Lung (tissue), 12 donors: ENCODE results near the gene OR4B1. TPM values are rescaled to one million over a fixed set of nuclear protein-coding genes. Genes with fewer than 3 reads are reported as not detected.

Experiments used
- ATAC-seq: fragments of 200-7000 bp; cut with Tn5 transposase; one replicate; pipeline ENCODE4 v1.9.1; 2020; ENCODE audit warnings: moderate number of reproducible peaks; ENCODE audit not compliant: insufficient read depth, low FRiP score
- DNase-seq, 3 donors: peaks; one replicate each; pipeline ENCODE4 v3.0.0-alpha.2; 2013 to 2017
- H3K27ac ChIP-seq, 2 donors: one replicate each; pipeline ENCODE4 v1.5.1; 2013; ENCODE audit warnings: mild to moderate bottlenecking in 2 of 2, moderate library complexity in 2 of 2, control low read depth in 1 of 2, inconsistent platforms in 1 of 2, low read depth in 1 of 2, low read length in 1 of 2
- H3K27me3 ChIP-seq, 3 donors: one replicate each; pipeline ENCODE4 v1.5.1; 2013; ENCODE audit warnings: low read length in 2 of 3; ENCODE audit not compliant: control insufficient read depth in 3 of 3, insufficient read depth in 3 of 3
- H3K36me3 ChIP-seq, 4 donors: one replicate each; pipeline ENCODE4 v1.5.1; 2013; ENCODE audit warnings: low read length in 4 of 4, mild to moderate bottlenecking in 1 of 4, moderate library complexity in 1 of 4; ENCODE audit not compliant: control insufficient read depth in 4 of 4, insufficient read depth in 4 of 4
- H3K4me1 ChIP-seq, 5 donors: one replicate each; pipeline ENCODE4 v1.5.1; 2013; ENCODE audit warnings: low read length in 5 of 5, mild to moderate bottlenecking in 2 of 5, moderate library complexity in 1 of 5; ENCODE audit not compliant: control insufficient read depth in 5 of 5, insufficient read depth in 5 of 5
- H3K4me3 ChIP-seq: one replicate; pipeline ENCODE4 v1.5.1; 2013; ENCODE audit warnings: mild to moderate bottlenecking, control low read depth, moderate library complexity
- H3K9ac ChIP-seq, 2 donors: one replicate each; pipeline ENCODE4 v1.5.1; 2013; ENCODE audit warnings: low read length in 2 of 2, control low read depth in 1 of 2; ENCODE audit not compliant: insufficient read depth in 1 of 2
- H3K9me3 ChIP-seq, 4 donors: one replicate each; pipeline ENCODE4 v1.5.1; 2013; ENCODE audit warnings: low read length in 3 of 4, mild to moderate bottlenecking in 1 of 4, moderate library complexity in 1 of 4; ENCODE audit not compliant: control insufficient read depth in 4 of 4, insufficient read depth in 3 of 4
- WGBS, 2 donors: extraction: QIAGEN DNeasy Blood & Tissue Kit; methylation state at CpG; one replicate each; pipeline ENCODE4 v1.1.7; 2013; 5-methylcytosine and 5-hydroxymethylcytosine counted together
- polyA plus RNA-seq, 2 donors: library from polyadenylated mRNA; stranded (reverse); fragments of 200-250 nt; gene quantifications; one replicate each; pipeline ENCODE4 v1.2.1, GENCODE V29; 2013
- total RNA-seq, 2 donors: library from RNA; depleted of rRNA in 1 of 2; stranded (reverse); fragments of >200 nt in 1 of 2; gene quantifications; one replicate each; pipeline ENCODE4 v1.2.1, GENCODE V29; 2014 to 2021
- TF ChIP-seq, protein P1 (sequence below): IDR thresholded peaks from 2 replicates; pipeline ENCODE4 v1.5.1; 2012; ENCODE audit warnings: mild to moderate bottlenecking; ENCODE audit errors: control extremely low read depth, extremely low read depth
- donor health status: control.
- donor health status: control.
- donor health status: Bipolar disorder and iron deficiency.
- donor health status: healthy.
- donor health status: DM: yes; HTN: yes; CAD: no.

The OR4B1 gene
- total and polyA plus RNA-seq, 4 donors = not detected

- DNase-seq (no peak), ATAC-seq (no peak)
- Histone ChIP-seq H3K4me1 (peaks cover 0 to 3% (median 0%) of the 10 kb centered on the region in 5 donors), H3K4me3 (no peak overlapping the region), H3K27ac (no peak overlapping the region), H3K9me3 (no peaks in the 10 kb centered on the region), H3K36me3 (no peaks in the 10 kb centered on the region), H3K27me3 (no peaks in the 10 kb centered on the region), H3K9ac (no peak overlapping the region)
- TF ChIP-seq, protein P1, sequence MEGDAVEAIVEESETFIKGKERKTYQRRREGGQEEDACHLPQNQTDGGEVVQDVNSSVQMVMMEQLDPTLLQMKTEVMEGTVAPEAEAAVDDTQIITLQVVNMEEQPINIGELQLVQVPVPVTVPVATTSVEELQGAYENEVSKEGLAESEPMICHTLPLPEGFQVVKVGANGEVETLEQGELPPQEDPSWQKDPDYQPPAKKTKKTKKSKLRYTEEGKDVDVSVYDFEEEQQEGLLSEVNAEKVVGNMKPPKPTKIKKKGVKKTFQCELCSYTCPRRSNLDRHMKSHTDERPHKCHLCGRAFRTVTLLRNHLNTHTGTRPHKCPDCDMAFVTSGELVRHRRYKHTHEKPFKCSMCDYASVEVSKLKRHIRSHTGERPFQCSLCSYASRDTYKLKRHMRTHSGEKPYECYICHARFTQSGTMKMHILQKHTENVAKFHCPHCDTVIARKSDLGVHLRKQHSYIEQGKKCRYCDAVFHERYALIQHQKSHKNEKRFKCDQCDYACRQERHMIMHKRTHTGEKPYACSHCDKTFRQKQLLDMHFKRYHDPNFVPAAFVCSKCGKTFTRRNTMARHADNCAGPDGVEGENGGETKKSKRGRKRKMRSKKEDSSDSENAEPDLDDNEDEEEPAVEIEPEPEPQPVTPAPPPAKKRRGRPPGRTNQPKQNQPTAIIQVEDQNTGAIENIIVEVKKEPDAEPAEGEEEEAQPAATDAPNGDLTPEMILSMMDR = no peak
- 85 to 86% methylated on average over 2 of the region's 2 CpGs for WGBS, 2 donors
These were observed 45.0 kb downstream of the OR4B1 start for GRCh38 chr11:48261600-48261999.

- 35 to 36% methylated on average over 3 of the region's 3 CpGs for WGBS, 2 donors
- no peak for ATAC-seq
- no peaks in the 10 kb centered on the region for H3K9me3 ChIP-seq
- no peaks in the 10 kb centered on the region for H3K36me3 ChIP-seq
- H3K9ac ChIP-seq = no peak within 1 kb of the TSS
- no peak within 1 kb of the TSS for H3K27ac ChIP-seq
- H3K4me3 ChIP-seq = no peak within 1 kb of the TSS
- DNase-seq = no peak
- H3K27me3 ChIP-seq = no peaks in the 10 kb centered on the region
- H3K4me1 ChIP-seq = no peaks in the 10 kb centered on the region
- TF ChIP-seq, protein P1 = no peak
These were observed 46.9 kb downstream of the OR4B1 start, which contains the start of gene OR4X1 for GRCh38 chr11:48263423-48263911. Gene OR4X1, plus strand, starts transcription at chr11:48263861. Its CDS starts 0 bp downstream, at chr11:48263861.

Other genes with a start within 250 kb of the OR4B1 start
- gene PTPRJ, start 236.3 kb upstream of the OR4B1 start, total RNA-seq = 10 to 100 TPM; 32.7 to 51.4 TPM
- gene PTPRJ, start 236.3 kb upstream of the OR4B1 start, polyA plus RNA-seq = 10 to 100 TPM in 1 of 2 donors, 1 to 10 TPM in 1; 3.9 to 31.4 TPM
- not detected for gene OR4X2, start 28.3 kb downstream of the OR4B1 start, total RNA-seq
- not detected for gene OR4X2, start 28.3 kb downstream of the OR4B1 start, polyA plus RNA-seq
- gene OR4X1, start 47.1 kb downstream of the OR4B1 start, total RNA-seq = not detected
- gene OR4X1, start 47.1 kb downstream of the OR4B1 start, polyA plus RNA-seq = not detected
- gene OR4S1, start 89.4 kb downstream of the OR4B1 start, total RNA-seq = not detected
- not detected for gene OR4S1, start 89.4 kb downstream of the OR4B1 start, polyA plus RNA-seq
- not detected for gene OR4C3, start 108.1 kb downstream of the OR4B1 start, total RNA-seq
- gene OR4C3, start 108.1 kb downstream of the OR4B1 start, polyA plus RNA-seq = not detected
- gene OR4C5, start 149.7 kb downstream of the OR4B1 start, total RNA-seq = not detected
- gene OR4C5, start 149.7 kb downstream of the OR4B1 start, polyA plus RNA-seq = not detected